Hematopoietic multipotent progenitor cell treated with erythropoietin and hydrocortisone succinate and interleukin-3 and kit ligand, for 17 days (in vitro differentiated cells): ENCODE measurements around the gene PSMG4.
"Not testable (repeated sequence)": the region's sequence is repeated elsewhere in the genome, so short reads cannot be mapped to it uniquely, and the experiment has no call there.

Experiments
- DNase-seq: peaks from one replicate; pipeline ENCODE4 v3.0.0-alpha.2; 2015; ENCODE audit warnings: low spot score

Gene PSMG4

DNA sequence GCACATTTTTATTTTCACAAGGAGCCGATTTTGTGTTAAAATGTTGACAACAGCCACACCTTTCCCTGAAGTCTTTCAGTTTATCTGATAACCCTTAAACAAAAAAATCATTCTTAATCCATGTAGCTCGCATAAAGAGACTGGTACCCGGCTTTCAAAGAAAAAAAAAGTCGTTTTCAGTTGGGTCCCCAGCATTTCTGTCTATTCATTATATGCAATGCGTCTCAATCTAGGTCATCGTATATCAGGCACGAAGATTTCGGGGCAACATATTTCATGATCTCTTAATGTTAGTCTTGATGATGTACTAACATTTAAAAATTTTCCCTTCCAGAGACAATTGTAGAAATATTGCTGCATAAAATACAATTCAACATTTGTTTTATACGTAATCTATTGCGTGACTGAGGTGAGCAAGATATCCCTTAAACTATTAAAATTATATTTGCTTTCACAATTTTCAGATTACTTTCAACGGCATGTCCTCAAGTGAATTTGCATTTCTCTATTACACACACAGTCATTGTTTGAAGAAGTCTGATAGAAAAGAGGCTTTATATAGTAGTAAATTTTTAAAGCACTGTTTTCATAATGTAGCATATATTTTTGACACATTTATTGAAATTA, 28.4 kb upstream of the PSMG4 start:
- no peak for DNase-seq

DNA sequence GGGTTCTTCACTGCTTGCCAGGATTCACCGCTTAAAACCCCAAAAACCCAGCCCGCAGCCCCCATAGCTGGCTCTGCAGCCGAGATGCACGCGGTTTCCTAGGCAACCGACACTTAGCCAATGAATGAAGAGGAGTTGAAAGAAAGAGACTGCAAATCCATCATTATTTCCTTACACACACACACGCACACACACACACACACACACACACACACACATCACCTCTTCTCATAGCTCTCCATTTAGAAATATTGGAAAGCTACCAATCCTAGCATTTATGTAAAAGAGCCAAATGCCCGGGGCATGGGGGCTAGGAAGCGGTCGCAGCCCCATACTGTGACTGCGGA, 27.9 kb upstream of the PSMG4 start:
- no peak for DNase-seq

DNA sequence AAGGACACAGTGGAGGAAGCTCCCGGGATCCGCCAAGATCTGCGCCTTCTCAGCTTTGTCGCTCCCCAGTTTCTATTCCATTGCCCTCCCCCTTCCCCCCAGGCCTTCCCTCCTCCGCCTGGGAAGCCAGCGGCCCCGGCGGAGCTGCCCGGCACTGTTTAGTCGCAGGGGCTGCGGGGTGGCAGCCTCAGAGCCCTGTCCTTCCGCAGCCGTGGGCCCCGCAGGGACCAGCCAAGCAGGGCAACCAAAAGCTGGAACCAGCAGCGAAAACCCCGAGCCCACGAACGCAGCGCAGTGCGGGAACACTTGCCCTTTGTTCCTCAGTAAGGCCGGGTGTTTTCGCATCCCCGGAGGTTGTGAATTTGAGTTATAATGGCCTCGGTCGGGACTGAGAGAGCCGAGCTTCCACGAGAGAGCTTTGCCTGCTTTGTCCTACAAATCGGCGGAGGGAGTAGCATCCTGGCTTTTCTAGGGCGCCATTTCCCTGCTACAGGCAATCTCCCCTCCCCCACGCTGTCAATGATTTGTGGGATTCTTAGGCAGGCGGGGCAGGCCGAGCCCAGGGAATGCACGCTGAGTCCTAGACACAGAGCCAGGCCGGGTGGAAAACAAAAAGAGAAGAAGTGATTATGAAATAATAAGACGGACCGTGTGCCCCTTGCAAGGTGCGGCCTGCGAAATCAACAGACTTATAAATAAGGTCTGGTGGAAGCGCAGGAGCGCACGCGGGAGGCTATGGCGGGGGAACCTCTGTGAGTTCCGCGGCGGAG, 27.3 kb upstream of the PSMG4 start:
- no peak for DNase-seq

DNA sequence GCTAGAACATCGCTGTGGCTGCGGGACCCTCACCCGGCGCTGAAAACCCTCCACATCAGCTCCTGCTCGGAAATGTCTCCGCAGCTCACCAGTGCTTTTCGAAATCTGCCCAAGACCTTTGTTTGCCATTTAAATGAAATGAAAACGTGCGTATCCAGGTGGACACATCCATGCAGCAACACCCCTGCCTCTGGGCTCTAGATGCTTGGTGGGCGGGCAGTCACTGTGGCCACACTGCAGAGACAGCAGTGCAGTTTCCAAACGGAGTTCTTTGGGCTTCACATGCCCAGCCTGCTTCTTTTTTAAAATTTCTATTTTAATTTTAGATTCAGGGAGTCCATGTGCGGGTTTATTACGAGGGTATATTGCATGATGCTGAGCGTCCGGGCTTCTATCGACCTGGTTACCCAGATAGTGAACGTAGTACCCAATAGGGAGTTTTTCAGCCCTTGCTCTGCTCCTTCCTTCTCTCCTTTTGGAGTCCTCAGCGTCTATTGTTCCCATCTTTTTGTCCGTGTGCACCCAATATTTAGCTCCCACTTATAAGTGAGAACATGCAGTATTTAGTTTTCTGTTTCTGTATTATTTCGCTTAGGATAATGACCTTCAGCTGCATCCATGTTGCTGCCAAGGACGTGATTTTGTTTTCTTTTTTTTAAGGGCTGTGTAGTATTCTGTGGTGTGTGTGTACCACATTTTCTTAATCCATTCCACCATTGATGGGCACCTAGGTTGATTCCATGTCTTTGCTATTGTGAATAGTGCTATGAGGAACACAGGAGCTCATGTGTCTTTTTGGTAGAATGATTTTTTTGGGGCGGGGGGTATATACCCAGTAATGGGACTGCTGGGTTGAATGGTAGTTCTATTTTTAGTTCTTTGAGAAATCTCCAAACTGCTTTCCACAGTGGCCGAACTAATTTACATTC, 26.5 kb upstream of the PSMG4 start:
- no peak for DNase-seq

DNA sequence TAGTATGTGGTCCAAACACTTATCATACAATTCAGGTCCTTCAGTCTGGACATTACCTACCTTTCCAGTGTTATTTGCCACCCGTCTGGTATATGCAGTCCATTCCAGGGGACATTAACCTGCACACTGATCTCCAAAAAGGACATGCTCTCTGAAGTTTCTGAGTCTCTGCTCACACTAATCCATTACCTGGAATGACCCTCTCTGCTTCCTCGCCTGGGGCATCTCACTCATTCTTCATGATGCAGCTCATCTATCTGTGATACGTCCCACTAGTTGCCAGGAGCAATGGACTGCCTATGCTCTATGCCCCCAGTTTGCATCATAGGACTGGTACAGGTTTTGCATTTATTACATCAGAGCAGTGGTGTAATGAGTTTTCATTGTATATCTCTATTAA, 25.4 kb upstream of the PSMG4 start:
- DNase-seq, result no peak

DNA sequence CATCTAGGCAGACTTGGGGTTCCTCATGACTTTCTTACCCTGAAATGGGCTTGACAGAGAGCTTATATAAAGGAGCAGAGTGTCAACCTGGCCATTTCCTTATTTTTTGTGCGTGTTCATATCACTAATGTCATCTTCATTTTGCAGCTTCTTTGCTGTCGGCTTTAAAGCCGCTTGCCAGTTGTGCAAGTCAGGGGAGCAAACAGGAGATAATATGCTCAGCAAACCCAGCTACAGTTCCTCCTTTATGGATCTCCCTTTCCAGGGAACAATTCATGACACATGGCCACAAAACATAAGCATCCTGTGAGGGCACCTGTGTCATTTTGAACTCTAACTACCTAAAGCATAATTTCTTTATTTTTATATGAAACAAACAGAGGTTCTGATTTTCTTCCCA, 24.8 kb upstream of the PSMG4 start:
- DNase-seq, result no peak

DNA sequence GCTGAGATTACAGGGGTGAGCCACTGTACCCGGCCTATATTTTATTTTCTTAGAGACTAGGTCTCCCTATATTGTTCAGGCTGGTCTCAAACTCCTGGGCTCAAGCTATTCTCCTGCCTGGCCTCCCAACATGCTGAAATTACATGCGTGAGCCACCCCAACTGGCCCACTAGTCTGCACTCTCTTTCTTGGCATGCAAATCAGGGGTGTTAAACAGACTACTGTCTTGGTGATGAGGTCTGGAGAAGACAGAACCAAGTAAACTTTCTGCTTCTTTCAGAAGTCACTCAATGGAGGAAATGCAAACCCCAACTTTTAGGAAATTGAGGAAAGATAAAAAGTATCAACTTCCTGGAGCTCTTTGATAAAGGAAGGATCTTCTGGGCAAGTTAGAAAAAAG, 23.3 kb upstream of the PSMG4 start:
- DNase-seq, result no peak

DNA sequence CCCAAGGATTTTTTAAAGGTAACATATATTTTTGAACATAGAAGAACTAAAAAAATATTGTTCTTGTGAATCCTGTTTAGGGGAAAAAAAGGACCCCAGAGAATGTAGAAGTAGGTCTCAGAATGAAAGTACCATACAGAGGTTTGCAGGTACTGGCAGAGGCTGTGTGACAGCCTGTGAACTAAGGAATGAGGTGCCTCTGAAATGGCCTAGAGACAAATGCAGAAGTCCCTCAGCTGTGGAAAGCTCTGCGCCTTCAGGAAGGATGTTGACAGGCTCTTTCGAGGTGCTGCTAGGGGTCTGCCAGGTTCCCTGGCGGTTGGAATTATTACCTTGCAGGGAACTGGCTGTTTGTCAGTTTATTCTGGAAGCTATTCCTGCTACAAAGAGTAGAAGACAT, 22.7 kb upstream of the PSMG4 start:
- DNase-seq, result no peak

DNA sequence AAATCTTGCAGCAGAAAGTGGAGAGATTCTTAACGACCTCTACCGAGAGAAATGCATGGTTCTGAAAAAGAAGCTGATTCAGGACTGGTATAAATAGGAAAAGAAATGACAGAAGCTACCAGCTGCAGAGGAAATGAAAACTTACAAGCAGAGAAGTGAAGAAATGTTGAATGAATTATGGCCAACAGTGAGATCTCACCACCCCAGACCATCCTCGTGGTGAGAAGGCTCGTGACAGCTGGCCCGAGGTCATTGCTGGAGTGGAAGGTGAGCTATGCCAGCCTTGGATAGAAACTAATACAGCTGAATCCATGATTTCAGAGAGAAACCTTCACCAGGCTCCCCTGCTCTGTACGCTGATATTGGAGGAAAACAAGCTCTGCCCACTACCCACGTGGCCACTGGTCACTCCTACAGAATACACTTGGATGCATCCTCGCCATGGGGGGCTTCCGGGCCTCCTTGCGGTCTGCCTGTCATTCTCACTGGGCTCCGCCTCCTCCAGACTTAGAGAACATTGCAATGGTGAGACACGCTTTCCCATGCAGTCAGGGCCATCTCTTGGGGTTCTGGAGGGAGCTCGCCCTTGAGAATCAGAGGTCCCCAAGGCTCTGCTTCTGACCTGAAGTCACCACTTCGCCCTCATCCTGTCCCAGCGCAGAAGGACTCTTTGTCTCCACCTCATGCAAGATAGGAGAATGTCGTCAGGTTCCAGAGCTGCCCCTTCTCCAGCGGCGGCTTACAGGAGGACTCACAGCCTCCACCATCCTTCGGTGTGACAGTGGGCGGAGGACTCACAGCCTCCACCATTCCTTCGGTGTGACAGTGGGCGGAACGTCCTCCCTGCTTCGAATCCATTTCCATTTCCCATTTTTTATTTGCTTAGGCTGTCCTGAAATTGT, 20.7 kb upstream of the PSMG4 start:
- no peak for DNase-seq

DNA sequence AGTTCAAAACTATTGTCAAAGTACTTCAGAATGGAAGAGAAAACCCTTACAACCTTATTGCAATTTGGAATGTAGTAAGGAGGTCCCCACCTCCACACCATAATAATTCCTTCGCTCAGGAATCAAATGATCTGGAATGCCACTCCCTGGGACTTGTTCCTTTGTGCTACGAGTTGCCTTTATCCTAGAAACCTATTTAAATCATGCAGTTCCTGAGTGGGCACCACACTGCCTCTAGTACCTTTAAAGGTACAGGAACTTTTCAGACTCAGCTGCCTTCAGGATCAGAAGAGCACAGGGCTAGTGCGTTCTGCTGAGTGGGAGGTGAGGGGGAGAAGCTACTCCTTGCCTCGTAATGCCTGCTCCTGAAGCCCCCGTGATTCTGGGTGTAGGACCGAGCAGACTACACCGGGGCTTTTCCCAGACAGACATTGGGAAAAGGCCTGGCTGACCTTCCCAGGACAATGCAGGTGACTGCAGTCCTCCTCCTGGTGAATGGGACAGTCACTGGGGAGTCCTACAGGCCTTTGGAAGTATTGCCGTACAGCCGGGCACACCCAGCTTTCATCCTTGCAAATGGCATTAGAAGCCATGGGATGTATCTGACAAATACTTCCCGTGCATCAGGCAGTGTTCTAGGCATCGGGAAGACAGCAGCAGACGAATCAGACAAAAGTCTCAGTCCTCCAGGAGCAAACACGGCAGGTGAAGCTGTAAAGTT, 19.5 kb upstream of the PSMG4 start:
- DNase-seq, result no peak

DNA sequence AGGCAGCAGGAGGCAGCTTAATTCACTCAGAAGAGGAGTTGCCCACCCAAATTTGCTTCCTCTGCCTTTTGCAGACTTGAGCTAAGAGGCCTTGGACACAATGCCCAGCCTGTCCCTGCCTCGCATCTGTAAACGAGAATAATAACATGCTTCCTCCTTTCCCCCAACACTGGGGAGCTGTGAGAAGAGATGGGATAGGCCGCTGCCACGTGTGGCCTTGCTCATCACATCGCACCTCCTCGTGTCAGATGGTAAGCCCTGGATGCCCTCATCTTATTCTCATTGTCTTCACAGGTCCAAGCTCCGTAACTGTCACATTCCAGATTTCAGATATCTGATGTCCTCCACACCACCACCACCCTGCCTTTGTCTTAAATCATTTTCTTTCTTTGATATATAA, 18.2 kb upstream of the PSMG4 start:
- no peak for DNase-seq

DNA sequence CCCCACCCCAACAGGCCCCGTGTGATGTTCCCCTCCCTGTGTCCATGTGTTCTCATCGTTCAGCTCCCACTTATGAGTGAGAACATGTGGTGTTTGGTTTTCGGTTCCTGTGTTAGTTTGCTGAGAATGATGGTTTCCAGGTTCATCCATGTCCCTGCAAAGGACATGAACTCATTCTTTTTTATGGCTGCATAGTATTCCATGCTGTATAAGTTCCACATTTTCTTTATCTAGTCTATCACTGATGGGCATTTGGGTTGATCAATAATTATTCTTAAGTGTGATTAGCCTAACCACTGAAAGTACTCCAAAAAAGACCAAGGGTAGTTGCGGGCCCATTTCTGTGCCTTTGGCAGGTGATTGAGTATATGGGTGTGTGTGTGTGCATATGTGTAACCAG, 17.0 kb upstream of the PSMG4 start:
- not testable (repeated sequence) for DNase-seq

DNA sequence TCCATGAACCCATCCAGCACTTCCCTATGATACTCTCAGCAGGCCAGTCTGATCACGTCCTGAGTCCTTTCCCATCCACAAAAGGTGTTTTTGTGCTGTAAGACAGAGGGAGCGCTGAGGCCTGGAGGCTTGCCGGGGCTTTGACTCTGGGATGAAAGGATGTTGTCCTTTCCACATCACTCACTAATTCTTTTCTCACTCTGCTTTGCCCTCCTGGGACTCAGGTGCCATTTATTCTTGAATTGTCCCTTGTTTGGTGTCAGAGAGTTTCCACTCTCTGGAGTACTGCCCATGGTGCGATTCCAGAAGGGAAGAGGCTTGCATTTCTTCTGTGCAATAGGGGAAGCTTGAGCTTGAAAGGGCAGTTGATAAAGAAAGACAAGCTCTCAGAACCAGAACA, 16.0 kb upstream of the PSMG4 start:
- no peak for DNase-seq

DNA sequence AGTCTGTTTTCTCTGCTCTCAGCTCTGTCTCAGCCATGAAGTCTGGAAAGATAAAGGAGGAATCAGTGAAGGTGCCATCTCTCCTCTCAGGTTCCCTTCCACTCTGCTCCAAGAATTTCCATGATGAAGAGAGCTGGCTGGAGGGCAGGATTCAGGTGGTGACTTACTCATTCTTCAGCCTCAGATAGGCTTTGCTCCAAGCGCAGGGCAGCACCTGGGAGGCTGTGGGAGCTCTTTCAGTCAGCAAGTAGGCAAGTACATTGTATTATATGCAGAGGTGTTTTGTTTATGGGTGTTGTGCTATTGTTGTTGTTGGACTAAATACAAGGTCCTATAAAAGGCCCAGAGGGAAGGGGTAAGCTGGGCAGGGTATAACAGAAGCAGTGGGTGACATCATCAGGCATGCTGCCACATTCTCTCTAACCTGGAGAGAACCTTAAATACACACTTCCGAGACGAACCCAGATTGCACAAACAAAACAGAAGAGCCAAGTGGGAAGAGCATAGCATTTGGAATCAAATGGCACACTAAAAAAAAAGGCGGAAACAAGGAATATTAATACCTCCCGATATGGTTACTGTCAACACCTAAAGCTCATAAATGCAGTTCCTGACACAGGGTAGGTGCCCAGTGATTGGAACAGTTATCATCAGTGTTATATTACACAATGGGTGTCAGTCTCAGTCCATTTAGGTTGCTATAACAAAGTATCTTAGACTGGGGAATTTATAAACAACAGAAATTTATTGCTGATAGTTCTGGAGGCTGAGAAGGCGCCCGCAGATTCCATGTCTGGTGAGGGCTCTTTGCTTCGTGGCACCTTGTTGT, 14.5 kb upstream of the PSMG4 start:
- no peak for DNase-seq

DNA sequence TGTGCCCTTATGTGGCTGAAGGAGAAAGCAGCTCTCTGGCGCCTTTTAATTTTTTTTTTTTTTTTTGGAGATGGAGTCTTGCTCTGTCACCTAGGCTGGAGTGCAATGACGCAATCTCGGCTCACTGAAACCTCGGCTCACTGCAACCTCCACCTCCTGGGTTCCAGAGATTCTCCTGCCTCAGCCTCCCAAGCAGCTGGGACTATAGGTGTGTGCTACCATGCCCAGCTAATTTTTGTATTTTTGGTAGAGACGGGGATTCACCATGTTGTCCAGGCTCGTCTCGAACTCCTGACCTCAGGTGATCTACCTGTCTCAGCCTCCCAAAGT, 13.9 kb upstream of the PSMG4 start:
- not testable (repeated sequence) for DNase-seq

DNA sequence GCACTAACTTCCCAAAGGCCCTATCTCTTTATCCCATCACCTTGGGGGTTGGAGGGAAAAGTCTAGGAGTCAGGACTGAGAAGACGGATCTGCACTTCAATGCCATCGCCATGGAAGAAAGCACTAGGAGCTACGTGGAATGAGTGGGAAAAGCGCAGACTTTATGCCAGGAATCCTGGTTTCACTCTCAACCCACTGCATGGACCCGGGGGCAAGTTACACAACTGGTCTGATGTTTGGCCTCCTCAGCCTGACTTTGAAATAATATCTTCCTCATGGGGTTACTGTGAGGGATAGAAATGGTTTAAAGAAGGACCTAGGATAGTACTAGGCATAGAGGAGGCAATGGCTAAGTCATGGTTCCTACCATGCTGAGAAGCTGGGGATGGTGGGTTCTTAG, 13.5 kb upstream of the PSMG4 start:
- DNase-seq, result no peak

DNA sequence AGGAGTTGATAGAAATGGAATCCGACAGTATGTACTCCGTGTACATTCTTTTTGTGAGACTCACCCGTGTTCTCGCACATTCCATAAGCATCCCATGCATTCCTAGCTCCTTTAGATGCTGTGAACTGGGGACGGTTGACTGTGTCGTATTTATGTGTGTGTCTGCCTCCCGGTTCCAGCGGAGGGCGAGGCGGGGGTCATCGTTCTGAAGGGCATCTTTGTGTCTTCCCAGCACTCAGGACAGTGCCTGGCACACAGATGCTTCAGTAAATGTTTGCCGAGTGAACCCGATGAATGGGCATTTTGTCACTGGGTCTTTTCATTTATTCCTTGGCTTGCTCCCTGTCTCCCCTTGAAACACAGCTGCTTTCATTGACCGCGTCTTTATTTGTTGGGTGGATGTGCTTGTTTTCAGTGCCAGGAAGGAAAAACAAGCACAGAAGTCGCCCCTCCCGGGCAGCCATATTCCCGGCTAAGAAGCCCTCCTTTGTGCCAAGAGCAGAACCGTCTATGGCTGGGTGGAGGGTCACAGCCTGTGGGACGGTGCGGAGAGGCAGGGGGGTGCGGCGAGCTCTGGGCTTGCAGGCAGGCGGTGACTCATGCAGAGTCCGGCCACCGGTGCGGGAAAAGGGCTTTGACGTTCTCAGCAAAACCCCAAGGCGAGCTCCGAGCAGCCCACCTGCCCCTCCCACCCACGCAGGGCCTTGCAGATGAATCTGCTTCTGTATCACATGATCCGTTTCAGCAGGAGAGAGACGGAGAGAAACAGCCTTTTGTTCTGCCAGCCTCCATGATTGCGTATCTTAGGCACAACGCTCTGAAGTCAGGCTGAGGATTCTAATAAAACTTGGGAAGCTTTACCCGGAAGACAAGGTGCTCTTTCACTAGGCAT, 11.2 kb upstream of the PSMG4 start:
- DNase-seq, result no peak

DNA sequence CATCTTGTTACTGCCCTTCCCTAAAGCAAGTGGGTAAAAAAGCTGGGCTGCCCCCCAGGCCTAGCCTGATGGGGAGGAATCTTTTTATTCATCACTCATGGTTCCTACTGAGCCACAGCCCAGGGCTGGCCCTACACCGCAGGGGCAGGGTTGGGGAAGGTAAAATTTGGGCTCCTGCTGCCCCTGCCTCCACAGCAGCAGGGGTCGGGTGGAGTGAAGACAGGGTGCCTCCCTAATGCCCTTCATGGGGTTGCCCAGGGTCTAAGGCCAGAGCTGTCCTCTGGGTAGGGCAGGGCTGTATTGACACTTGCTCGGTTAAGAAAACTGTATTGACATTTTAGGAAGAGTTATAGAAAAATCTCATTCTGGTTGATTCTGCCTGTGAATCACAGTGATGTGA, 8.9 kb upstream of the PSMG4 start:
- no peak for DNase-seq

DNA sequence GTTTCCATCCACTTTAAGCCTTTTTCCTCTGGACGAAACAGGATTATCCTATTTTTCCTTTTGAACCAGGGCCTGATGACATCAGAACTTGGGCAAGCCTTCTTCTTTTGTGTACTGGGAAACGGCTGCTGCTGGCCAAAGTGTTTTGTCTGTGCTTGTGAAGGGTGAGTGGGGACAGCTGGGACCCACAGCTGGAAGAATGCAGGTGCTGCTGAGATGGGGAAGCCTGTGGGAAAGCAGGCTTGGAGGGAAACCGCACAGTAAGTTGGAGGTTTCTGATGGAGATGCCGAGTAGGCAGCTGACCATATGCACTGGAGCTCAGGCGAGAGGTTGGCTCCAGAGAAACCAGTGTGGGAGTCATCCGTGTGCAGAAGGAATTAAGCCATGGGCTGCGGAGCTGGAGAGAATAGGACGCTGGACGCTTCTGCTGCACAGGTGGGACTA, 8.5 kb upstream of the PSMG4 start:
- no peak for DNase-seq
